ENCODE data around the gene STK33.

DNA sequence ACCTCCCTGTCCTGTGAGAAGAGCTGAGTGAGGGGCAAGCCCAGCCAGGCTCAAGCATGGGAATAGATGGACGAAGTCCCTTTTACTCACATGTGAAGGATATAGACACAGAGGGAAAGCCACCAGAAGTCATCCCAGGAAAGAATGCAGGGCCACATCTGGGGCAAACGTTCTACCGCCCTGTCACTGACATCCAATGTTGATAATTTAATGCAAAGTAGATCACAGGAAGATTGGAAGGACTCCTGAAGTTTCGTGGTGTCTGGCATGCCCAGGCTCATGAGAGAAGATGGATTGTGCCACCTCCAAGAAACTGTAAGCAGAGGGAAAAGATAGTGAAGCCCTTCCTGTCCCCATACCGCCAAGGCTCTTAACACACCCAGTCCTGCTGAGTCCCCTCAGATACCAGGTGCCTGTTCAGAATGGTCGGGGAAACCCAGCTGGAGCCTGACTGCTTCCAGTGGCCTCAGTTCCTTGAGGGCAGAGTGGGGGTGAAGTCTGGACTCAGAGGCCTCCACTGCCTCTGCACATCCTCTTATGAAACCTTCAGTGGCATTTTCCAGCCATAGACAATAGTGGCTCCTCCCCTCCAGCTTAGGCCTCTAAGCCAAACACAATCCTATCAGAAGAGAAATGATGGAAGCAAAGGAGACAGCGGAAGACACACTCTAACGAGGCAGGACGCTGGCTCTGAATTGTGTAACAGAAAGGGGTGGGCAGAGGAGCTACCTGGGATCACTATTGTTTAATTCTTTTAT is 7.5 kb upstream of the STK33 start:
- TF ChIP-seq POLR2AphosphoS5 (IDR thresholded peaks at IDR 0.05; ENCODE audit: low read depth, low read length) (no peak), POLR2A (IDR thresholded peaks at IDR 0.05; ENCODE audit: low read depth, low read length) (no peak), POU2F2 (IDR thresholded peaks at IDR 0.05; ENCODE audit: low read depth, low read length) (no peak), PAX5 (IDR thresholded peaks at IDR 0.05; ENCODE audit: insufficient read depth, low read length, severe bottlenecking) (no peak)

Data from GM12891 (cell line).